Mesodermal cell (in vitro differentiated cells): ENCODE data around the gene KCNK15.

Experiments
- H3K27ac ChIP-seq: 2 replicates; pipeline ENCODE4 v1.7.0; 2013; ENCODE audit warnings: mild to moderate bottlenecking, low read depth, low read length, moderate library complexity; ENCODE audit not compliant: severe bottlenecking
- H3K36me3 ChIP-seq: 2 replicates; pipeline ENCODE4 v1.7.1; 2013; ENCODE audit warnings: mild to moderate bottlenecking, low read length, moderate library complexity; ENCODE audit not compliant: control insufficient read depth, insufficient read depth
- H3K4me1 ChIP-seq: one replicate; pipeline ENCODE4 v1.7.1; 2013; ENCODE audit warnings: mild to moderate bottlenecking, low read length; ENCODE audit not compliant: insufficient read depth, control insufficient read depth, poor library complexity, severe bottlenecking
- H3K4me3 ChIP-seq: 2 replicates; pipeline ENCODE4 v1.7.0; 2013; ENCODE audit warnings: low read length, control low read depth, mild to moderate bottlenecking; ENCODE audit not compliant: insufficient read depth, poor library complexity, severe bottlenecking; ENCODE audit errors: extremely low read depth
- H3K9me3 ChIP-seq: 2 replicates; pipeline ENCODE4 v1.7.1; 2013; ENCODE audit warnings: mild to moderate bottlenecking, low read length, moderate library complexity; ENCODE audit not compliant: control insufficient read depth
- WGBS, 2 experiments: methylation state at CpG; one replicate each; pipeline ENCODE4 v1.1.5; 2013; ENCODE audit warnings: missing lambda C conversion rate in 2 of 2; ENCODE audit not compliant: insufficient coverage in 2 of 2; 5-methylcytosine and 5-hydroxymethylcytosine counted together

KCNK15 gene

GRCh38 chr20:44715499-44716308 is 30.0 kb upstream of the KCNK15 start:
- Histone ChIP-seq H3K27ac (no peak overlapping the region), H3K4me3 (no peak overlapping the region), H3K4me1 (no peaks in the 10 kb centered on the region), H3K9me3 (no peaks in the 10 kb centered on the region), H3K36me3 (no peaks in the 10 kb centered on the region)
- 98 to 100% methylated on average over 4 of the region's 5 CpGs for WGBS, 2 experiments

- no peak overlapping the region for H3K27ac ChIP-seq
- H3K36me3 ChIP-seq = no peaks in the 10 kb centered on the region
- H3K4me1 ChIP-seq = no peaks in the 10 kb centered on the region
- no peaks in the 10 kb centered on the region for H3K9me3 ChIP-seq
- H3K4me3 ChIP-seq = no peak overlapping the region
- WGBS, 2 experiments = 90 to 96% methylated on average over 10 to 12 of the region's 13 CpGs
These were observed 29.2 kb upstream of the KCNK15 start for GRCh38 chr20:44716309-44717106.

DNA sequence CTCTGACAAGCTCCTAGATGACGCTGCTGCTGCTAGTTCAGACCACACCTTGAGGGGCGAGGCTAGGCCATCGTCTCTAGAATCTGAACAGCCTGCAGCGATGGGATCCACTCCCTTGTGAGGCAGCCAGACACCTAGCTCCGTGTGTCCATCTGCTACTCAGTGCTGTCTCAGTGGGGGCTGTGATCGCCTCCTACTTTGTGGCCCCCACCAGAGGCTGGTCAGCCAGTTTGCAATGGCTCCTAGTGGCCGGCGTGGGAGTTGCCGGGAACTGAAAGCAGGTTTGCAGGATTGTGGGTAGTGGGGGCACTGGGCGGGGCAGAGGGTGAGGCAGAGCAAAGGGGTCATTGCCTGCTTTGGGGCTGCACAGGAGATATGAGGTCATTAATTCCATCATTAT is 27.7 kb upstream of the KCNK15 start:
- Histone ChIP-seq H3K36me3 (no peaks in the 10 kb centered on the region), H3K9me3 (no peaks in the 10 kb centered on the region), H3K4me3 (no peak overlapping the region), H3K4me1 (no peaks in the 10 kb centered on the region), H3K27ac (no peak overlapping the region)
- 71 to 75% methylated on average over 6 to 7 of the region's 10 CpGs for WGBS, 2 experiments

GRCh38 chr20:44719841-44720240 is 25.8 kb upstream of the KCNK15 start:
- WGBS, 2 experiments = 94 to 96% methylated on average over 15 to 18 of the region's 19 CpGs
- Histone ChIP-seq H3K4me1 (peaks cover 2% of the 10 kb centered on the region), H3K27ac (no peak overlapping the region)

DNA sequence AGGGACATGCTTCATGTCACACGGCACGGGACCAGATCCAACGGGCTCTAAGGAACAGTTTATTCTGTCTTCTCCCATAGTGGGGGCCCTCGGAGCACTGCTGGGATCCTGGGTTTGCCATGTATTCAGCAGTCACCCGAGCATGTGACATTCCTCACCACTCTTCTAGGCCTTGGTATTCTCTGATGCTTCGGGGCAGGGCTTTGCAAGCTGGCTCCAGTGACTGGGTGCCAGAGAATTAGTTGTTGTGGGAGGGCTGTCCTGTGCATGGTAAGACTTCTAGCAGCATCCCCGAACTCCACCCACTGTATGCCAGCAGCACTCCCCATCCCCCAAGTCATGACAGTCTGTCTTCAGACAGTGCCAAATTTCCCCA is 25.1 kb upstream of the KCNK15 start:
- Histone ChIP-seq H3K4me1 (peaks cover 2% of the 10 kb centered on the region), H3K36me3 (no peaks in the 10 kb centered on the region), H3K9me3 (no peaks in the 10 kb centered on the region), H3K27ac (peak overlapping the region; percentile 31), H3K4me3 (no peak overlapping the region)
- WGBS, 2 experiments = 83 to 87% methylated on average over 5 of the region's 7 CpGs

More at GRCh38 chr20:44719841-44720240, 25.8 kb upstream of the KCNK15 start:
- Histone ChIP-seq H3K4me3 (no peak overlapping the region), H3K36me3 (no peaks in the 10 kb centered on the region), H3K9me3 (no peaks in the 10 kb centered on the region)

- Histone ChIP-seq H3K4me3 (no peak overlapping the region), H3K36me3 (no peaks in the 10 kb centered on the region), H3K27ac (peak overlapping the region; percentile 31), H3K4me1 (peaks cover 2% of the 10 kb centered on the region), H3K9me3 (no peaks in the 10 kb centered on the region)
- 81 to 100% methylated on average over 4 of the region's 11 CpGs for WGBS, 2 experiments
These were observed 24.5 kb upstream of the KCNK15 start for GRCh38 chr20:44720997-44721784.

- Histone ChIP-seq H3K36me3 (no peaks in the 10 kb centered on the region), H3K27ac (no peak overlapping the region), H3K4me1 (peaks cover 2% of the 10 kb centered on the region), H3K9me3 (no peaks in the 10 kb centered on the region), H3K4me3 (no peak overlapping the region)
- WGBS, 2 experiments = 100% methylated on average over 1 of the region's 1 CpG
These were observed 23.9 kb upstream of the KCNK15 start for GRCh38 chr20:44721785-44722054.

DNA sequence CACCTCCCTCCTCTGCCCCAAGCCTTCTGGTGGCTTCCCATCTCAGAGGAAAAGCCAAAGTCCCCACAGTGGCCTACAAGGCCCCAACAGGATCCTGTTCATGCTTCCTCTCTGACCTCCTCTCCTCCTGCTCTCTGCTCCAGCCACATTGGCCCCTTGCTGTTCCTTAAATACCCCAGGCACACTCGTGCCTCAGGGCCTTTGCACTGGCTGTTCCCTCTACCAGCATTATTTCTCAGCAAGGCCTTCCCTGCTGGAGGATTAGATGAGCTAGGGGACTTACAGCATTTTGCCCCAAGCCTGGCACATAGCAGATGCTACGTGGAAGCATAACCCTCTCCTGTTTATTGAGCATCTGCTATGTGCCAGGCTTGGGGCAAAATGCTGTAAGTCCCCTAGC is 22.7 kb upstream of the KCNK15 start:
- Histone ChIP-seq H3K27ac (no peak overlapping the region), H3K4me1 (peaks cover 2% of the 10 kb centered on the region), H3K4me3 (no peak overlapping the region), H3K9me3 (no peaks in the 10 kb centered on the region), H3K36me3 (no peaks in the 10 kb centered on the region)
- 79 to 100% methylated on average over 1 to 2 of the region's 2 CpGs for WGBS, 2 experiments

- Histone ChIP-seq H3K27ac (no peak overlapping the region), H3K36me3 (no peaks in the 10 kb centered on the region), H3K4me3 (no peak overlapping the region), H3K4me1 (peaks cover 2% of the 10 kb centered on the region), H3K9me3 (no peaks in the 10 kb centered on the region)
- WGBS, 2 experiments = 82 to 91% methylated on average over 5 to 6 of the region's 7 CpGs
These were observed 22.3 kb upstream of the KCNK15 start for GRCh38 chr20:44723391-44723790.

GRCh38 chr20:44723798-44724362 is 21.8 kb upstream of the KCNK15 start:
- no peak overlapping the region for H3K27ac ChIP-seq
- WGBS, 2 experiments = 98 to 99% methylated on average over 6 of the region's 9 CpGs
- H3K4me1 ChIP-seq = peaks cover 2% of the 10 kb centered on the region
- H3K4me3 ChIP-seq = no peak overlapping the region
- no peaks in the 10 kb centered on the region for H3K9me3 ChIP-seq
- no peaks in the 10 kb centered on the region for H3K36me3 ChIP-seq
